ENCODE measurements around the gene OR9A2.

DNA sequence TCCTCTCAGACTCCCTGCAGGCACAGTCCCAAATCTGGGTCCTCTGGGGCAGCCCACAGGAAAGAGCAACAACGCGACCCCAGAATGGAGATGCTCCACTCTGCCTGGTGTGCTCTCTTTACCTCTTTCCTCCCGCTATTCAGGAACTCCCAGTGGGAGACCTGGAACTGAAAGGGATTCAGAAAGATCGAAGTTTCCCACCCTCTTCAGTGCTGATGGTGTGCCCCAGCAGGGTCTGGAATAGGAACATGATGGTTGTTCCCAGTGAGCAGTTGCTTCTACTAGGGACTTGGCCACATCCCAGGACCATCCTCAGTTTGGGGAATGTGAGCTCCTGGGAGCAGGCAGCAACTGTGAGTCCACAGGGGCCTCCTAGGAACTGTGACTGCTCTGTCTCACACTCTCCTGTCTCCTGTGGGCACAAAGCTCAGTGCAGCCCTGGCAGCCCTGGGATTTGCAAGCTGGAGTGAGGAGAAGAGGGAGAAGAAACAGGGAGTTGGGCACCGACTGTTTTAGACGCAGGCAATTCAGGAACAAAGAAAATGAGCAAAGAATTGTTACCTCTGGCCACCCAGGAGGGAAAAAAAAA lies 43.1 kb upstream of the OR9A2 start:
- TF ChIP-seq, protein P1, sequence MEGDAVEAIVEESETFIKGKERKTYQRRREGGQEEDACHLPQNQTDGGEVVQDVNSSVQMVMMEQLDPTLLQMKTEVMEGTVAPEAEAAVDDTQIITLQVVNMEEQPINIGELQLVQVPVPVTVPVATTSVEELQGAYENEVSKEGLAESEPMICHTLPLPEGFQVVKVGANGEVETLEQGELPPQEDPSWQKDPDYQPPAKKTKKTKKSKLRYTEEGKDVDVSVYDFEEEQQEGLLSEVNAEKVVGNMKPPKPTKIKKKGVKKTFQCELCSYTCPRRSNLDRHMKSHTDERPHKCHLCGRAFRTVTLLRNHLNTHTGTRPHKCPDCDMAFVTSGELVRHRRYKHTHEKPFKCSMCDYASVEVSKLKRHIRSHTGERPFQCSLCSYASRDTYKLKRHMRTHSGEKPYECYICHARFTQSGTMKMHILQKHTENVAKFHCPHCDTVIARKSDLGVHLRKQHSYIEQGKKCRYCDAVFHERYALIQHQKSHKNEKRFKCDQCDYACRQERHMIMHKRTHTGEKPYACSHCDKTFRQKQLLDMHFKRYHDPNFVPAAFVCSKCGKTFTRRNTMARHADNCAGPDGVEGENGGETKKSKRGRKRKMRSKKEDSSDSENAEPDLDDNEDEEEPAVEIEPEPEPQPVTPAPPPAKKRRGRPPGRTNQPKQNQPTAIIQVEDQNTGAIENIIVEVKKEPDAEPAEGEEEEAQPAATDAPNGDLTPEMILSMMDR (IDR thresholded peaks at IDR 0.05) = no peak
- TF ChIP-seq POLR2AphosphoS5 (IDR thresholded peaks at IDR 0.05) (no peak), POLR2A (IDR thresholded peaks at IDR 0.05) (no peak), EP300 (IDR thresholded peaks at IDR 0.05) (no peak)

Data from gastroesophageal sphincter (tissue), 3 donors.